Measurements from ENCODE around the gene NLN. TPM values are rescaled to one million over a fixed set of nuclear protein-coding genes. Genes with fewer than 3 reads are reported as not detected.
"Not testable (repeated sequence)": the region's sequence is repeated elsewhere in the genome, so short reads cannot be mapped to it uniquely, and the experiment has no call there.

NLN gene
- total RNA-seq, 8 experiments from 2014 or later, result 9.2 to 24.6 (median 21.3) TPM

GRCh38 chr5:65708145-65708544, 13.9 kb upstream of the NLN start:
- in situ Hi-C loops (cut with MboI; ENCODE audit: low pct_unique_long_range_greater_than_20kb in 2 of 9, low sequenced_read_pairs in 9 of 9, unreplicated experiment in 9 of 9), result loop anchor here in 1 of 9 experiments (25.0 kb wide), 1 partner anchor 229 kb away; the partner anchor contains the start of gene ERBIN
- Histone ChIP-seq H3K27ac (no peak overlapping the region), H3K4me3 (no peak overlapping the region), H3K4me1 (replicated peaks in 1 of 2) (no peaks in the 10 kb centered on the region)
- WGBS, 10 experiments, result 88 to 100% (median 95%) methylated on average over 2 to 4 of the region's 4 CpGs
- ATAC-seq (replicated peaks in 6 of 8), result no peak

GRCh38 chr5:65718576-65719310, 3.3 kb upstream of the NLN start:
- in situ Hi-C loops (cut with MboI; ENCODE audit: low pct_unique_long_range_greater_than_20kb in 2 of 9, low sequenced_read_pairs in 9 of 9, unreplicated experiment in 9 of 9), result loop anchor here in 1 of 9 experiments (25.0 kb wide), 1 partner anchor 219 kb away; the partner anchor contains the start of gene ERBIN
- Histone ChIP-seq H3K4me3 (no peak overlapping the region), H3K27ac (no peak overlapping the region), H3K4me1 (replicated peaks in 1 of 2) (peaks cover 7 to 8% of the 10 kb centered on the region in 2 donors)
- ATAC-seq (replicated peaks in 6 of 8), result no peak

GRCh38 chr5:65721050-65721719, 820 bp upstream of the NLN start:
- peak; percentile 21 to 42 (median 35) for ATAC-seq (replicated peaks in 6 of 8)
- in situ Hi-C loops (cut with MboI; ENCODE audit: low pct_unique_long_range_greater_than_20kb in 2 of 9, low sequenced_read_pairs in 9 of 9, unreplicated experiment in 9 of 9), result loop anchor here in 1 of 9 experiments (25.0 kb wide), 1 partner anchor 216 kb away; the partner anchor contains the start of gene ERBIN
- Histone ChIP-seq H3K4me3 (peak overlapping the region; percentile 72 to 93 (median 80)), H3K27ac (peak overlapping the region; percentile 45 to 79), H3K4me1 (replicated peaks in 1 of 2) (peaks cover 7 to 11% of the 10 kb centered on the region in 2 donors)
- WGBS, 10 experiments, result 0 to 50% (median 16%) methylated on average over 1 to 15 of the region's 19 CpGs

- in situ Hi-C loops (cut with MboI; ENCODE audit: low pct_unique_long_range_greater_than_20kb in 2 of 9, low sequenced_read_pairs in 9 of 9, unreplicated experiment in 9 of 9), result loop anchor here in 1 of 9 experiments (25.0 kb wide), 1 partner anchor 215 kb away; the partner anchor contains the start of gene ERBIN
- H3K4me1 ChIP-seq (replicated peaks in 1 of 2), result peaks cover 7 to 11% of the 10 kb centered on the region in 2 donors
- WGBS, 10 experiments, result 0 to 6% (median 1%) methylated on average over 7 to 20 of the region's 28 CpGs; no CpG with 5 or more reads in 3 of the 10 experiments
- ATAC-seq (replicated peaks in 6 of 8), result peak in 7 of 8 experiments; percentile 4 to 33 (median 13)
- H3K27ac ChIP-seq, result peak overlapping the region; percentile 77 to 82
- H3K4me3 ChIP-seq, result peak overlapping the region; percentile 72 to 93 (median 80)
Observed at GRCh38 chr5:65722575-65723403, 784 bp downstream of the NLN start.

- in situ Hi-C loops (cut with MboI; ENCODE audit: low pct_unique_long_range_greater_than_20kb in 2 of 9, low sequenced_read_pairs in 9 of 9, unreplicated experiment in 9 of 9), result loop anchor here in 2 of 9 experiments (25.0 kb wide), 1 partner anchor 185 kb away; no protein-coding TSS in a partner anchor
- Histone ChIP-seq H3K4me3 (no peak overlapping the region), H3K4me1 (replicated peaks in 1 of 2) (peaks cover 0 to 4% of the 10 kb centered on the region in 2 donors), H3K27ac (no peak overlapping the region)
- ATAC-seq (replicated peaks in 6 of 8), result no peak
- WGBS, 10 experiments, result 83 to 100% (median 95%) methylated on average over 1 to 7 of the region's 7 CpGs
Observed at GRCh38 chr5:65727491-65728156, 5.6 kb downstream of the NLN start.

GRCh38 chr5:65728218-65728617, 6.2 kb downstream of the NLN start:
- no peak for ATAC-seq (replicated peaks in 6 of 8)
- in situ Hi-C loops (cut with MboI; ENCODE audit: low pct_unique_long_range_greater_than_20kb in 2 of 9, low sequenced_read_pairs in 9 of 9, unreplicated experiment in 9 of 9), result loop anchor here in 2 of 9 experiments (25.0 kb wide), 1 partner anchor 184 kb away; no protein-coding TSS in a partner anchor
- H3K4me3 ChIP-seq, result no peak overlapping the region
- 86 to 100% (median 100%) methylated on average over 1 of the region's 1 CpG; no CpG with 5 or more reads in 1 of the 10 experiments for WGBS, 10 experiments
- no peak overlapping the region for H3K27ac ChIP-seq
- H3K4me1 ChIP-seq (replicated peaks in 1 of 2), result peaks cover 0 to 4% of the 10 kb centered on the region in 2 donors

- Histone ChIP-seq H3K27ac (no peak overlapping the region), H3K4me3 (no peak overlapping the region), H3K4me1 (replicated peaks in 1 of 2) (no peaks in the 10 kb centered on the region)
- in situ Hi-C loops (cut with MboI; ENCODE audit: low pct_unique_long_range_greater_than_20kb in 2 of 9, low sequenced_read_pairs in 9 of 9, unreplicated experiment in 9 of 9), result loop anchor here in 2 of 9 experiments (25.0 kb wide), 1 partner anchor 181 kb away; no protein-coding TSS in a partner anchor
- WGBS, 10 experiments, result 57 to 100% (median 87%) methylated on average over 2 of the region's 2 CpGs; no CpG with 5 or more reads in 6 of the 10 experiments
- no peak for ATAC-seq (replicated peaks in 6 of 8)
Observed at GRCh38 chr5:65730910-65731309, 8.9 kb downstream of the NLN start.

- not testable (repeated sequence) for H3K4me3 ChIP-seq; H3K4me1 ChIP-seq (replicated peaks in 1 of 2); H3K27ac ChIP-seq; ATAC-seq (replicated peaks in 6 of 8)
- 80 to 100% (median 98%) methylated on average over 1 to 3 of the region's 3 CpGs; no CpG with 5 or more reads in 4 of the 10 experiments for whole genome bisulfite sequencing, 10 experiments
- in situ Hi-C loops (cut with MboI; ENCODE audit: low pct_unique_long_range_greater_than_20kb in 2 of 9, low sequenced_read_pairs in 9 of 9, unreplicated experiment in 9 of 9), result loop anchor here in 2 of 9 experiments (25.0 kb wide), 1 partner anchor 180 kb away; no protein-coding TSS in a partner anchor
Observed at GRCh38 chr5:65732046-65732445, 10.0 kb downstream of the NLN start.

- not testable (repeated sequence) for H3K4me1 ChIP-seq (replicated peaks in 1 of 2); H3K27ac ChIP-seq; ATAC-seq (replicated peaks in 6 of 8); H3K4me3 ChIP-seq
- 0 to 100% (median 89%) methylated on average over 1 to 3 of the region's 7 CpGs; no CpG with 5 or more reads in 2 of the 10 experiments for WGBS, 10 experiments
- in situ Hi-C loops (cut with MboI; ENCODE audit: low pct_unique_long_range_greater_than_20kb in 2 of 9, low sequenced_read_pairs in 9 of 9, unreplicated experiment in 9 of 9), result loop anchor here in 2 of 9 experiments (25.0 kb wide), 1 partner anchor 178 kb away; no protein-coding TSS in a partner anchor
Observed at GRCh38 chr5:65734196-65734775, 12.3 kb downstream of the NLN start.

GRCh38 chr5:65734921-65735320, 12.9 kb downstream of the NLN start:
- in situ Hi-C loops (cut with MboI; ENCODE audit: low pct_unique_long_range_greater_than_20kb in 2 of 9, low sequenced_read_pairs in 9 of 9, unreplicated experiment in 9 of 9), result loop anchor here in 2 of 9 experiments (25.0 kb wide), 1 partner anchor 177 kb away; no protein-coding TSS in a partner anchor
- WGBS, 10 experiments, result 89 to 100% (median 100%) methylated on average over 1 of the region's 1 CpG; no CpG with 5 or more reads in 1 of the 10 experiments
- Histone ChIP-seq H3K4me1 (replicated peaks in 1 of 2) (no peaks in the 10 kb centered on the region), H3K4me3 (no peak overlapping the region), H3K27ac (no peak overlapping the region)
- no peak for ATAC-seq (replicated peaks in 6 of 8)

- Histone ChIP-seq H3K4me3 (no peak overlapping the region), H3K27ac (no peak overlapping the region), H3K4me1 (replicated peaks in 1 of 2) (no peaks in the 10 kb centered on the region)
- ATAC-seq (replicated peaks in 6 of 8), result no peak
- 100% methylated on average over 1 of the region's 1 CpG; no CpG with 5 or more reads in 3 of the 10 experiments for WGBS, 10 experiments
- in situ Hi-C loops (cut with MboI; ENCODE audit: low pct_unique_long_range_greater_than_20kb in 2 of 9, low sequenced_read_pairs in 9 of 9, unreplicated experiment in 9 of 9), result loop anchor here in 2 of 9 experiments (25.0 kb wide), 1 partner anchor 176 kb away; no protein-coding TSS in a partner anchor
Observed at GRCh38 chr5:65736011-65736410, 14.0 kb downstream of the NLN start.
